K562 (cell line): ENCODE results near the gene NUTM1. TPM values are rescaled to one million over a fixed set of nuclear protein-coding genes. Genes with fewer than 3 reads are reported as not detected.

Experiments used
- ATAC-seq: fragments of 200-7000 bp; cut with Tn5 transposase; 3 replicates; pipeline ENCODE4 v1.9.1; 2020; ENCODE audit warnings: moderate library complexity
- BruUV-seq: library from RNA; stranded (reverse); fragments of 400-500 nt; replicated peaks from 2 replicates; lab custom pipeline; 2021; lab: Mats Ljungman, UMichigan
- CTCF ChIA-PET: fragments of 300-600 bp; formaldehyde crosslinking; extraction: SDS; loops from one replicate; lab custom pipeline; 2021; ENCODE audit warnings: low intra/inter-chr PET ratio; lab: Yijun Ruan, JAX
- POLR2A ChIA-PET: fragments of 300-600, 350-650 bp; sonication (Branson Sonifier 250); formaldehyde crosslinking; extraction: SDS; loops from one replicate; lab custom pipeline; 2021; ENCODE audit warnings: antibody characterized with exemption, inconsistent platforms; lab: Yijun Ruan, JAX
- DNase-seq, 4 experiments: peaks; one replicate each; pipeline versions ENCODE4 v3.0.0 to v3.0.0-alpha.2; 2011 to 2018; ENCODE audit warnings: low spot score in 3 of 4, mixed read lengths in 3 of 4; ENCODE audit errors: extremely low read depth in 1 of 4
- FAIRE-seq: peaks from 2 replicates; lab custom pipeline; 2011; peaks lifted over from hg19 to GRCh38; lab: Jason Lieb, UNC
- H2AFZ ChIP-seq: 2 replicates; pipeline ENCODE4 v1.6.0; 2011; ENCODE audit warnings: low read depth, low read length, control low read depth, inconsistent platforms
- H3K27ac ChIP-seq: fragments of 200-600 bp; 3 replicates; pipeline ENCODE4 v1.8.0; 2011; ENCODE audit warnings: low read depth, mild to moderate bottlenecking, control low read depth, inconsistent platforms, low read length, moderate library complexity, mixed read lengths; ENCODE audit errors: extremely low read depth
- H3K27me3 ChIP-seq, 2 experiments: fragments of 300-600 bp in 1 of 2; 2 replicates in 1 of 2; 3 replicates in 1 of 2; pipeline versions ENCODE4 v1.6.0 to v1.8.0; 2011; ENCODE audit warnings: inconsistent platforms in 2 of 2, low read length in 2 of 2, mild to moderate bottlenecking in 1 of 2, mixed read lengths in 1 of 2, moderate library complexity in 1 of 2; ENCODE audit not compliant: control insufficient read depth in 2 of 2, insufficient read depth in 2 of 2
- H3K36me3 ChIP-seq: fragments of 300-600 bp; 3 replicates; pipeline ENCODE4 v1.8.0; 2011; ENCODE audit warnings: mild to moderate bottlenecking, low read length, inconsistent platforms; ENCODE audit not compliant: control insufficient read depth, insufficient read depth
- H3K4me1 ChIP-seq, 2 experiments: fragments of 200-600 bp in 1 of 2; replicated peaks in 1 of 2; 2 replicates in 1 of 2; 3 replicates in 1 of 2; pipeline versions ENCODE4 v1.5.1 to v1.8.0; 2011; ENCODE audit warnings: inconsistent platforms in 2 of 2, low read length in 2 of 2, mild to moderate bottlenecking in 1 of 2, mixed read lengths in 1 of 2, moderate library complexity in 1 of 2; ENCODE audit not compliant: control insufficient read depth in 2 of 2, insufficient read depth in 2 of 2
- H3K4me2 ChIP-seq: 2 replicates; pipeline ENCODE4 v1.6.1; 2011; ENCODE audit warnings: low read length, control low read depth, inconsistent platforms, mixed read lengths; ENCODE audit not compliant: insufficient read depth
- H3K4me3 ChIP-seq: fragments of 200-600 bp; sonication (generic), shearing (Covaris generic); 2 replicates; pipeline ENCODE4 v1.5.1; 2016; ENCODE audit warnings: control low read depth, inconsistent platforms
- H3K79me2 ChIP-seq: fragments of 200-600 bp; 3 replicates; pipeline ENCODE4 v1.8.0; 2011; ENCODE audit warnings: low read length, inconsistent platforms; ENCODE audit not compliant: control insufficient read depth, insufficient read depth
- H3K9ac ChIP-seq, 2 experiments: 2 replicates each; pipeline versions ENCODE4 v1.6.0 to v1.6.1; 2011; ENCODE audit warnings: low read depth in 2 of 2, low read length in 2 of 2, control low read depth in 1 of 2, inconsistent platforms in 1 of 2, mild to moderate bottlenecking in 1 of 2, mixed read lengths in 1 of 2; ENCODE audit not compliant: insufficient read depth in 1 of 2
- H3K9me1 ChIP-seq: one replicate; pipeline ENCODE4 v1.6.0; 2011; ENCODE audit warnings: inconsistent platforms, mild to moderate bottlenecking, low read length, moderate library complexity; ENCODE audit not compliant: control insufficient read depth, insufficient read depth
- H3K9me3 ChIP-seq: replicated peaks from 2 replicates; pipeline ENCODE4 v1.5.1; 2011; ENCODE audit warnings: low read depth, low read length, inconsistent platforms; ENCODE audit not compliant: control insufficient read depth, insufficient read depth
- H4K20me1 ChIP-seq: replicated peaks from 2 replicates; pipeline ENCODE4 v1.6.1; 2011; ENCODE audit warnings: low read length, inconsistent platforms, mixed read lengths; ENCODE audit not compliant: control insufficient read depth, insufficient read depth
- ARID1B ChIP-seq: fragments of 450-650 bp; IDR thresholded peaks from 2 replicates; pipeline ENCODE4 v1.6.1; 2016; ENCODE audit warnings: antibody characterized with exemption, mild to moderate bottlenecking, inconsistent platforms
- CBX3 ChIP-seq, 2 experiments: IDR thresholded peaks; 1 replicate in 1 of 2; 2 replicates in 1 of 2; pipeline ENCODE4 v1.6.1; 2012; ENCODE audit warnings: inconsistent platforms in 2 of 2, low read length in 2 of 2, borderline replicate concordance in 1 of 2, control low read depth in 1 of 2
- CSDE1 ChIP-seq, 2 experiments: fragments of 450-650 bp; IDR thresholded peaks; 2 replicates each; pipeline ENCODE4 v1.6.1; 2016; ENCODE audit warnings: mild to moderate bottlenecking in 1 of 2
- KAT7 ChIP-seq: sonication (generic); formaldehyde crosslinking; IDR thresholded peaks from 2 replicates; pipeline ENCODE4 v1.8.0; 2022; ENCODE audit warnings: missing genetic modification reagents, mild to moderate bottlenecking, borderline replicate concordance
- MAZ ChIP-seq, 2 experiments: fragments of 450-650 bp in 1 of 2; sonication (generic) in 1 of 2; formaldehyde crosslinking; IDR thresholded peaks in 1 of 2; conservative IDR thresholded peaks in 1 of 2; 2 replicates each; pipeline versions ENCODE4 v1.4.0 to v1.5.0; 2020; ENCODE audit warnings: mild to moderate bottlenecking in 1 of 2, missing genetic modification reagents in 1 of 2
- MYC ChIP-seq, 2 experiments: fragments of 250-450 bp in 1 of 2; sonication (Bioruptor Pico) in 1 of 2; IDR thresholded peaks; 2 replicates each; pipeline versions ENCODE4 v1.5.1 to v1.6.1; 2012 to 2021; ENCODE audit warnings: low read depth in 2 of 2, borderline replicate concordance in 1 of 2, improper control_type of control experiment in 1 of 2, low read length in 1 of 2, mild to moderate bottlenecking in 1 of 2, moderate library complexity in 1 of 2
- REST ChIP-seq, 2 experiments: fragments of 450-650 bp; formaldehyde crosslinking in 1 of 2; IDR thresholded peaks; 2 replicates each; pipeline versions ENCODE4 v1.4.0 to v1.6.1; 2014 to 2020; ENCODE audit warnings: mild to moderate bottlenecking in 2 of 2, borderline replicate concordance in 1 of 2, low read depth in 1 of 2
- WGBS: fragments of 100-300 bp; shearing (Covaris generic); methylation state at CpG from one replicate; pipeline ENCODE4 v1.1.6; 2016; ENCODE audit warnings: low coverage, mixed read lengths; ENCODE audit not compliant: insufficient coverage; ENCODE audit errors: missing lambda C conversion rate; 5-methylcytosine and 5-hydroxymethylcytosine counted together
- in situ Hi-C: fragments of 300-500 bp; cut with MboI; formaldehyde crosslinking; loops from 4 replicates; pipeline ENCODE4 v1.15.0; 2018; ENCODE audit warnings: inconsistent platforms, mixed read lengths
- intact Hi-C: fragments of 100-400 bp; cut with micrococcal nuclease; formaldehyde crosslinking; loops from 2 replicates; pipeline ENCODE4 v1.14.2; 2022
- polyA plus RNA-seq, 8 experiments: library from polyadenylated mRNA; depleted of rRNA in 4 of 8; stranded (reverse) in 5 of 8; unstranded in 3 of 8; fragments of >200 nt; fragmentation: Nextera tagmentation in 2 of 8; fragmentation: Illumina TruSeq in 1 of 8; extraction: Ambion mirVana in 2 of 8; extraction: Trizol in 1 of 8; gene quantifications; 2 replicates each; pipeline versions ENCODE4 v1.2.1 to v1.2.3, GENCODE V29; 2011 to 2014; ENCODE audit warnings: inconsistent platforms in 1 of 8, missing spikeins in 1 of 8
- total RNA-seq, 7 experiments: library from RNA; depleted of rRNA in 6 of 7; stranded (reverse); fragments of >200 nt in 6 of 7; fragmentation: Illumina TruSeq in 2 of 7; extraction: Trizol in 2 of 7; gene quantifications; 2 replicates each; pipeline versions ENCODE4 v1.2.1 to v1.2.3, GENCODE V29; 2011 to 2021; ENCODE audit warnings: low replicate concordance in 1 of 7
- TF ChIP-seq, protein P1 (sequence below): fragments of 450-650 bp; IDR thresholded peaks from 2 replicates; pipeline ENCODE4 v1.6.1; 2016; ENCODE audit warnings: mild to moderate bottlenecking

Gene NUTM1
- total and polyA plus RNA-seq, 9 of the 15 experiments (the other 6 are each of a cell fraction or from before 2014, with no cell fraction given) = 0.01 to 0.05 (median 0.04) TPM; not detected in 4

- TF ChIP-seq ARID1B = no peak
- TF ChIP-seq, all 486 proteins: peak for 0
Measured at GRCh38 chr15:34373951-34374350, 30.8 kb downstream of the NUTM1 start (continued).

DNA sequence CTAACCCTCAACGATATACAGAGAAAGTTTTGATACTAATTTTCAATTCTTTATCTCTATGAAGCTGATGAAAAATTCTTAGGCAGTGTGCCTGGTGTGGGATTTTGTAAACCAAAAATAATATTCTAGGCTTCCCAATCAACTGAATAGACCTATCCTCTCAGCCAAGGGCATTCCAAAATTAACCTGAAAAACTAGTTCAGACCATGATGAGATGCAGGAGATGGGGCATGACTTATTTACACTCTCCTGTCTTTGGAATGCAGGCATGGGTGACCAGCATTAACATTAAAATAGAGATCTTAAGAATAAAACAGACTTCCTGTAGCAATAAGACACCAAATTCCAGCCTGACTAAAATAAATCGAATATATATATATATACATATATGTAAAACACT lies 31.7 kb downstream of the NUTM1 start:
- no peaks in the 10 kb centered on the region for H3K79me2 ChIP-seq
- 0% methylated on average over 2 of the region's 2 CpGs for WGBS
- no peaks in the 10 kb centered on the region for H4K20me1 ChIP-seq
- in situ Hi-C loops (no loop called here), intact Hi-C loops (no loop called here)
- no peaks in the 10 kb centered on the region for H3K4me1 ChIP-seq
- 0 out of 3 replicates have a peak, but pooled peaks cover 4% of the 10 kb centered on the region for H3K36me3 ChIP-seq
- no peak overlapping the region for H3K9ac ChIP-seq
- H3K27me3 ChIP-seq = peaks cover 0 to 7% of the 10 kb centered on the region in 2 experiments; a peak in 1 of 5 replicates
- no peak for ATAC-seq
- POLR2A ChIA-PET = no interaction called here
- H2AFZ ChIP-seq = no peak overlapping the region
- CTCF ChIA-PET = no interaction called here
- H3K27ac ChIP-seq = no peak overlapping the region
- no peaks in the 10 kb centered on the region for H3K9me1 ChIP-seq
- no peak for FAIRE-seq
- no peak for DNase-seq
- no peak overlapping the region for H3K4me3 ChIP-seq
- H3K4me2 ChIP-seq = no peak overlapping the region
- no peaks in the 10 kb centered on the region for H3K9me3 ChIP-seq
- no TSS peak for BruUV-seq
- TF ChIP-seq KAT7 (CRISPR knock-in tag) (no peak), CSDE1 (IDR thresholded peaks at IDR 0.05) (no peak), CBX3 (IDR thresholded peaks at IDR 0.05; ENCODE audit: borderline replicate concordance in 1 of 2, low read length in 2 of 2) (no peak), MYC (IDR thresholded peaks at IDR 0.05; ENCODE audit: low read depth, low read length) (no peak), MYC (CRISPR knock-in tag; IDR thresholded peaks at IDR 0.05; ENCODE audit: borderline replicate concordance, low read depth) (no peak), MAZ (CRISPR knock-in tag; conservative IDR thresholded peaks at IDR 0.05 in 1 of 2, IDR thresholded peaks at IDR 0.05 in 1 of 2) (no peak), REST (IDR thresholded peaks at IDR 0.05; ENCODE audit: borderline replicate concordance) (no peak), REST (CRISPR knock-in tag; IDR thresholded peaks at IDR 0.05; ENCODE audit: low read depth) (no peak)
- TF ChIP-seq, protein P1, sequence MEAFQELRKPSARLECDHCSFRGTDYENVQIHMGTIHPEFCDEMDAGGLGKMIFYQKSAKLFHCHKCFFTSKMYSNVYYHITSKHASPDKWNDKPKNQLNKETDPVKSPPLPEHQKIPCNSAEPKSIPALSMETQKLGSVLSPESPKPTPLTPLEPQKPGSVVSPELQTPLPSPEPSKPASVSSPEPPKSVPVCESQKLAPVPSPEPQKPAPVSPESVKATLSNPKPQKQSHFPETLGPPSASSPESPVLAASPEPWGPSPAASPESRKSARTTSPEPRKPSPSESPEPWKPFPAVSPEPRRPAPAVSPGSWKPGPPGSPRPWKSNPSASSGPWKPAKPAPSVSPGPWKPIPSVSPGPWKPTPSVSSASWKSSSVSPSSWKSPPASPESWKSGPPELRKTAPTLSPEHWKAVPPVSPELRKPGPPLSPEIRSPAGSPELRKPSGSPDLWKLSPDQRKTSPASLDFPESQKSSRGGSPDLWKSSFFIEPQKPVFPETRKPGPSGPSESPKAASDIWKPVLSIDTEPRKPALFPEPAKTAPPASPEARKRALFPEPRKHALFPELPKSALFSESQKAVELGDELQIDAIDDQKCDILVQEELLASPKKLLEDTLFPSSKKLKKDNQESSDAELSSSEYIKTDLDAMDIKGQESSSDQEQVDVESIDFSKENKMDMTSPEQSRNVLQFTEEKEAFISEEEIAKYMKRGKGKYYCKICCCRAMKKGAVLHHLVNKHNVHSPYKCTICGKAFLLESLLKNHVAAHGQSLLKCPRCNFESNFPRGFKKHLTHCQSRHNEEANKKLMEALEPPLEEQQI = no peak
